IMR-90 (cell line): ENCODE measurements around the gene NAA10. TPM values are rescaled to one million over a fixed set of nuclear protein-coding genes. Genes with fewer than 3 reads are reported as not detected.

ENCODE experiments used
- ATAC-seq: fragments of 200-7000 bp; cut with Tn5 transposase; 2 replicates; pipeline ENCODE4 v1.9.1; 2020; ENCODE audit warnings: low read depth, mild to moderate bottlenecking, moderate library complexity
- BruUV-seq: library from RNA; stranded (reverse); fragments of 400-500 nt; replicated peaks from 2 replicates; lab custom pipeline; 2021; lab: Mats Ljungman, UMichigan
- CTCF ChIA-PET: fragments of 300-600 bp; formaldehyde crosslinking; extraction: SDS; loops from one replicate; lab custom pipeline; 2021; ENCODE audit warnings: antibody characterized with exemption; lab: Yijun Ruan, JAX
- POLR2A ChIA-PET: fragments of 300-600 bp; sonication (Branson Sonifier 250); formaldehyde crosslinking; loops from one replicate; lab custom pipeline; 2022; ENCODE audit warnings: antibody characterized with exemption; ENCODE audit not compliant: unreplicated experiment; lab: Charles Lee
- DNase-seq: peaks from one replicate; pipeline ENCODE4 v3.0.0; 2013
- H2AFZ ChIP-seq: replicated peaks from 2 replicates; pipeline ENCODE3; 2013; ENCODE audit warnings: low read length, mild to moderate bottlenecking; ENCODE audit not compliant: poor library complexity
- H2AK5ac ChIP-seq: 2 replicates; pipeline ENCODE4 v1.6.1; 2013; ENCODE audit warnings: low read depth, low read length, inconsistent platforms
- H2AK9ac ChIP-seq: replicated peaks from 2 replicates; pipeline ENCODE3; 2013; ENCODE audit warnings: mild to moderate bottlenecking, low read depth, low read length, moderate library complexity; ENCODE audit not compliant: poor library complexity
- H2BK120ac ChIP-seq: 2 replicates; pipeline ENCODE4 v1.6.1; 2013; ENCODE audit warnings: low read depth, low read length, inconsistent platforms
- H2BK15ac ChIP-seq: 3 replicates; pipeline ENCODE4 v1.6.1; 2013; ENCODE audit warnings: low read depth, low read length, inconsistent platforms
- H2BK20ac ChIP-seq: 2 replicates; pipeline ENCODE4 v1.6.1; 2013; ENCODE audit warnings: low read depth, mild to moderate bottlenecking, inconsistent platforms, low read length, moderate library complexity
- H2BK5ac ChIP-seq: 2 replicates; pipeline ENCODE4 v1.6.1; 2013; ENCODE audit warnings: mild to moderate bottlenecking, low read depth, low read length, inconsistent platforms; ENCODE audit not compliant: poor library complexity, severe bottlenecking
- H3K14ac ChIP-seq: replicated peaks from 2 replicates; pipeline ENCODE4 v1.6.1; 2013; ENCODE audit warnings: low read depth, low read length, inconsistent platforms
- H3K18ac ChIP-seq: 2 replicates; pipeline ENCODE4 v1.6.1; 2013; ENCODE audit warnings: low read depth, low read length, control low read depth
- H3K23ac ChIP-seq: 2 replicates; pipeline ENCODE4 v1.6.1; 2013; ENCODE audit warnings: low read depth, low read length, inconsistent platforms
- H3K27ac ChIP-seq: 2 replicates; pipeline ENCODE4 v1.5.1; 2013; ENCODE audit warnings: mild to moderate bottlenecking, control low read depth, low read length; ENCODE audit not compliant: insufficient read depth
- H3K27me3 ChIP-seq: 2 replicates; pipeline ENCODE4 v1.6.1; 2013; ENCODE audit warnings: low read length; ENCODE audit not compliant: control insufficient read depth, insufficient read depth
- H3K36me3 ChIP-seq: 2 replicates; pipeline ENCODE4 v1.6.1; 2013; ENCODE audit warnings: low read length, mixed read lengths; ENCODE audit not compliant: control insufficient read depth, insufficient read depth
- H3K4ac ChIP-seq: 2 replicates; pipeline ENCODE4 v1.6.1; 2013; ENCODE audit warnings: low read depth, low read length, inconsistent platforms
- H3K4me1 ChIP-seq: 2 replicates; pipeline ENCODE4 v1.6.1; 2013; ENCODE audit warnings: low read length, mixed read lengths; ENCODE audit not compliant: control insufficient read depth, insufficient read depth
- H3K4me2 ChIP-seq: 2 replicates; pipeline ENCODE4 v1.6.1; 2013; ENCODE audit warnings: low read depth, mild to moderate bottlenecking, control low read depth, low read length, moderate library complexity
- H3K4me3 ChIP-seq: 2 replicates; pipeline ENCODE4 v1.5.1; 2013; ENCODE audit warnings: low read depth, mild to moderate bottlenecking, control low read depth, low read length, moderate library complexity; ENCODE audit not compliant: insufficient read depth
- H3K56ac ChIP-seq: 2 replicates; pipeline ENCODE4 v1.6.1; 2013; ENCODE audit warnings: low read length, inconsistent platforms; ENCODE audit not compliant: insufficient read depth; ENCODE audit errors: extremely low read depth
- H3K79me1 ChIP-seq, 2 experiments: 2 replicates each; pipeline ENCODE4 v1.6.1; 2013; ENCODE audit warnings: low read length in 2 of 2, inconsistent platforms in 1 of 2, low read depth in 1 of 2
- H3K9ac ChIP-seq: 2 replicates; pipeline ENCODE4 v1.6.1; 2013; ENCODE audit warnings: low read depth, low read length, control low read depth
- H3K9me1 ChIP-seq: 2 replicates; pipeline ENCODE4 v1.6.1; 2013; ENCODE audit warnings: low read length, inconsistent platforms; ENCODE audit not compliant: insufficient read depth
- H3K9me3 ChIP-seq: 2 replicates; pipeline ENCODE4 v1.6.1; 2013; ENCODE audit warnings: low read length; ENCODE audit not compliant: control insufficient read depth, insufficient read depth
- H4K20me1 ChIP-seq: 2 replicates; pipeline ENCODE4 v1.6.1; 2013; ENCODE audit warnings: low read length, inconsistent platforms; ENCODE audit not compliant: insufficient read depth
- H4K5ac ChIP-seq: 2 replicates; pipeline ENCODE4 v1.6.1; 2013; ENCODE audit warnings: mild to moderate bottlenecking, low read depth, low read length, control low read depth
- H4K8ac ChIP-seq, 2 experiments: 2 replicates each; pipeline ENCODE4 v1.6.1; 2013; ENCODE audit warnings: low read depth in 2 of 2, low read length in 2 of 2, control low read depth in 1 of 2, inconsistent platforms in 1 of 2
- H4K91ac ChIP-seq: 2 replicates; pipeline ENCODE4 v1.6.1; 2013; ENCODE audit warnings: low read depth, low read length, inconsistent platforms; ENCODE audit not compliant: insufficient read depth
- BHLHE40 ChIP-seq: fragments of 150-350 bp; IDR thresholded peaks from 2 replicates; pipeline ENCODE4 v1.6.1; 2016; ENCODE audit warnings: mild to moderate bottlenecking, low read depth, low read length
- CEBPB ChIP-seq: IDR thresholded peaks from 2 replicates; pipeline ENCODE4 v1.6.1; 2012; ENCODE audit warnings: low read depth, low read length, improper control_type of control experiment
- CHD1 ChIP-seq: IDR thresholded peaks from 2 replicates; pipeline ENCODE4 v1.6.1; 2012; ENCODE audit warnings: low read depth, low read length, improper control_type of control experiment
- FOS ChIP-seq: fragments of 150-350 bp; IDR thresholded peaks from 2 replicates; pipeline ENCODE4 v1.6.1; 2016; ENCODE audit warnings: low read depth, low read length
- MAFK ChIP-seq: IDR thresholded peaks from 2 replicates; pipeline ENCODE4 v1.6.1; 2012; ENCODE audit warnings: low read depth, low read length, improper control_type of control experiment
- MAZ ChIP-seq: IDR thresholded peaks from 2 replicates; pipeline ENCODE4 v1.6.1; 2012; ENCODE audit warnings: low read depth, mild to moderate bottlenecking, low read length, improper control_type of control experiment, moderate library complexity, borderline replicate concordance
- MXI1 ChIP-seq: IDR thresholded peaks from 2 replicates; pipeline ENCODE4 v1.6.1; 2012; ENCODE audit warnings: low read depth, mild to moderate bottlenecking, low read length, moderate library complexity, borderline replicate concordance
- NFE2L2 ChIP-seq: fragments of 150-350 bp; IDR thresholded peaks from 2 replicates; pipeline ENCODE4 v1.6.1; 2016; ENCODE audit warnings: low read depth, mild to moderate bottlenecking, low read length
- POLR2A ChIP-seq: IDR thresholded peaks from 2 replicates; pipeline ENCODE4 v1.6.1; 2012; ENCODE audit warnings: mild to moderate bottlenecking, low read depth, low read length
- RAD21 ChIP-seq: IDR thresholded peaks from 2 replicates; pipeline ENCODE4 v1.6.1; 2012; ENCODE audit warnings: low read length, improper control_type of control experiment
- RCOR1 ChIP-seq: IDR thresholded peaks from 2 replicates; pipeline ENCODE4 v1.6.1; 2012; ENCODE audit warnings: mild to moderate bottlenecking, low read length, improper control_type of control experiment; ENCODE audit not compliant: insufficient replicate concordance
- RFX5 ChIP-seq: IDR thresholded peaks from 2 replicates; pipeline ENCODE4 v1.8.0; 2012; ENCODE audit warnings: low read depth, mild to moderate bottlenecking, low read length, moderate library complexity
- SMC3 ChIP-seq: fragments of 150-350 bp; IDR thresholded peaks from 2 replicates; pipeline ENCODE4 v1.6.1; 2016; ENCODE audit warnings: low read depth, mild to moderate bottlenecking, antibody characterized with exemption, low read length, moderate library complexity
- WGBS, 2 experiments: methylation state at CpG; one replicate each; pipeline versions ENCODE4 v1.1.5 to v1.1.7; 2013; ENCODE audit warnings: missing lambda C conversion rate in 2 of 2; ENCODE audit not compliant: insufficient read length in 1 of 2; ENCODE audit errors: extremely low coverage in 2 of 2; 5-methylcytosine and 5-hydroxymethylcytosine counted together
- dilution Hi-C: fragments of 300-500 bp; cut with HindIII; formaldehyde crosslinking; loops from one replicate; pipeline ENCODE4 v1.14.3; 2018; ENCODE audit warnings: low sequenced_read_pairs; ENCODE audit not compliant: unreplicated experiment
- in situ Hi-C: fragments of 300-500 bp; cut with MboI; formaldehyde crosslinking; loops from 3 replicates; pipeline ENCODE4 v1.14.3; 2019; ENCODE audit warnings: low sequenced_read_pairs, inconsistent platforms, mixed read lengths
- intact Hi-C: fragments of 100-400 bp; cut with micrococcal nuclease; formaldehyde crosslinking; loops from 2 replicates; pipeline ENCODE4 v1.10.0; 2022
- polyA plus RNA-seq, 3 experiments: library from polyadenylated mRNA; depleted of rRNA; stranded (reverse); fragments of >200 nt; gene quantifications; 2 replicates each; pipeline ENCODE4 v1.2.3, GENCODE V29; 2012; ENCODE audit warnings: low replicate concordance in 1 of 3
- total RNA-seq: library from RNA; depleted of rRNA; stranded (reverse); fragments of >200 nt; gene quantifications from 2 replicates; pipeline ENCODE4 v1.2.3, GENCODE V29; 2012
- TF ChIP-seq, protein P1 (sequence below): fragments of 150-350 bp; IDR thresholded peaks from 2 replicates; pipeline ENCODE4 v1.6.1; 2017; ENCODE audit warnings: mild to moderate bottlenecking, antibody characterized with exemption, low read length, low read depth
- TF ChIP-seq, protein P2 (sequence below): fragments of 150-350 bp; IDR thresholded peaks from 2 replicates; pipeline ENCODE4 v1.6.1; 2016; ENCODE audit warnings: low read depth, mild to moderate bottlenecking, low read length, moderate library complexity, borderline replicate concordance

NAA10 gene
- total and polyA plus RNA-seq, 2 of the 4 experiments (the other 2 are of a cell fraction): 98.6 to 172 TPM

DNA sequence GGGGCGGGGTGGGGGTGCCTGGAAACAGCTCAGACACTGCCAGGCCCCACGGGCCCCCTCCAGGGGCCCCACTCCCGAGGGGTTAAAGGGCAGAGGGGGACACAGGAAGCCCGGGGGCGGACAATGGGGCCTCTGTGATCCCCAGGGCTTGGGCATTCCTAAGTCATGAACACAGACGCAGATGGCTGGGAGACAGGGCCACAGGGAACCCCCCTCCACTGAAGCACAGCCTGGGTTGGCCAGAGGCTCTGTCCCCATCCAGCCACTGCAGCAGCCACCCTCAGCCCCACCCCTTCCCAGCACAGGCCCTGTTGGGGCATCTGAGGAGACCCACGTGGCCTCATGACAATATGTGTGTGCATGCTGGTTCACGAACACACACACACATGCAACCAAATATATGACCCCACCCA lies 52.7 kb downstream of the NAA10 start:
- Histone ChIP-seq H2BK15ac (no peak overlapping the region), H3K27ac (no peak overlapping the region), H4K91ac (no peak overlapping the region), H3K4me3 (no peak overlapping the region), H3K4me1 (no peaks in the 10 kb centered on the region), H3K4me2 (no peak overlapping the region), H2BK20ac (no peak overlapping the region), H3K56ac (no peak overlapping the region), H3K18ac (no peak overlapping the region), H3K36me3 (no peaks in the 10 kb centered on the region), H3K4ac (no peak overlapping the region), H4K5ac (no peak overlapping the region), H3K79me1 (no peaks in the 10 kb centered on the region), H3K9me3 (no peaks in the 10 kb centered on the region; the same call in 1 of the 2 replicates), H2BK120ac (no peak overlapping the region), H2AK5ac (no peak overlapping the region), H3K9me1 (no peaks in the 10 kb centered on the region), H4K20me1 (no peaks in the 10 kb centered on the region), H2AFZ (peak overlapping the region; percentile 58), H4K8ac (no peak overlapping the region), H3K14ac (no peak overlapping the region), H3K23ac (no peak overlapping the region), H2AK9ac (no peak overlapping the region), H2BK5ac (no peak overlapping the region), H3K9ac (no peak overlapping the region), H3K27me3 (peaks cover 59% of the 10 kb centered on the region)
- ChIA-PET POLR2A (no interaction called here), CTCF (no interaction called here)
- WGBS, 2 experiments: 33% methylated on average over 1 of the region's 8 CpGs; no CpG with 5 or more reads in 1 of the 2 experiments
- DNase-seq (peak; percentile 13), ATAC-seq (peak; percentile 22; the same call in 1 of the 2 replicates)
- BruUV-seq: no TSS peak
- no peak for TF ChIP-seq MAFK
- TF ChIP-seq MXI1: no peak
- TF ChIP-seq BHLHE40: no peak
- no peak for TF ChIP-seq RAD21
- TF ChIP-seq SMC3: no peak
- no peak for TF ChIP-seq NFE2L2
- no peak for TF ChIP-seq CHD1
- no peak for TF ChIP-seq RCOR1
- TF ChIP-seq MAZ: no peak
- TF ChIP-seq FOS: no peak
- TF ChIP-seq, protein P1, sequence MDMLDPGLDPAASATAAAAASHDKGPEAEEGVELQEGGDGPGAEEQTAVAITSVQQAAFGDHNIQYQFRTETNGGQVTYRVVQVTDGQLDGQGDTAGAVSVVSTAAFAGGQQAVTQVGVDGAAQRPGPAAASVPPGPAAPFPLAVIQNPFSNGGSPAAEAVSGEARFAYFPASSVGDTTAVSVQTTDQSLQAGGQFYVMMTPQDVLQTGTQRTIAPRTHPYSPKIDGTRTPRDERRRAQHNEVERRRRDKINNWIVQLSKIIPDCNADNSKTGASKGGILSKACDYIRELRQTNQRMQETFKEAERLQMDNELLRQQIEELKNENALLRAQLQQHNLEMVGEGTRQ: no peak
- TF ChIP-seq POLR2A: no peak
- TF ChIP-seq RFX5: no peak
- TF ChIP-seq, protein P2, sequence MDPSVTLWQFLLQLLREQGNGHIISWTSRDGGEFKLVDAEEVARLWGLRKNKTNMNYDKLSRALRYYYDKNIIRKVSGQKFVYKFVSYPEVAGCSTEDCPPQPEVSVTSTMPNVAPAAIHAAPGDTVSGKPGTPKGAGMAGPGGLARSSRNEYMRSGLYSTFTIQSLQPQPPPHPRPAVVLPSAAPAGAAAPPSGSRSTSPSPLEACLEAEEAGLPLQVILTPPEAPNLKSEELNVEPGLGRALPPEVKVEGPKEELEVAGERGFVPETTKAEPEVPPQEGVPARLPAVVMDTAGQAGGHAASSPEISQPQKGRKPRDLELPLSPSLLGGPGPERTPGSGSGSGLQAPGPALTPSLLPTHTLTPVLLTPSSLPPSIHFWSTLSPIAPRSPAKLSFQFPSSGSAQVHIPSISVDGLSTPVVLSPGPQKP: no peak
- TF ChIP-seq CEBPB: no peak
- dilution Hi-C loops: no loop called here
- intact Hi-C loops: no loop called here
- in situ Hi-C loops: no loop called here
